ENCODE measurements around the gene ALPK3. TPM values are rescaled to one million over a fixed set of nuclear protein-coding genes. Genes with fewer than 3 reads are reported as not detected.

ALPK3 gene
- total RNA-seq: under 1 TPM; 0.19 to 0.30 (median 0.20) TPM
- under 1 TPM in 1 of 2 donors, not detected in 1; 0.02 TPM for polyA plus RNA-seq
- total RNA-seq: not detected

- Histone ChIP-seq H3K4me1 (ENCODE audit: control insufficient read depth in 2 of 2, insufficient read depth in 2 of 2, low read length in 2 of 2) (peaks cover 0 to 10% of the 10 kb centered on the region in 2 donors), H3K4me3 (ENCODE audit: low read length) (no peak within 1 kb of the TSS), H3K36me3 (ENCODE audit: control insufficient read depth in 2 of 3, insufficient read depth in 3 of 3, low read length in 3 of 3) (no peaks in the 10 kb centered on the region), H3K9me3 (ENCODE audit: control insufficient read depth in 2 of 3, low read length in 3 of 3) (no peaks in the 10 kb centered on the region), H3K27me3 (ENCODE audit: control insufficient read depth in 2 of 2, insufficient read depth in 2 of 2, low read length in 2 of 2) (no peaks in the 10 kb centered on the region), H3K27ac (ENCODE audit: low read depth, low read length) (no peak within 1 kb of the TSS)
- DNase-seq (no peak), ATAC-seq (no peak)
- Mint-ChIP-seq H3K4me1 (peaks cover 6 to 20% (median 10%) of the 10 kb centered on the region in 7 donors), H3K9me3 (no peaks in the 10 kb centered on the region), H3K36me3 (peaks cover 0 to 3% (median 0%) of the 10 kb centered on the region in 5 donors), H3K4me3 (peak within 1 kb of the TSS in 7 of 10 donors; percentile 4 to 70 (median 46)), H3K27me3 (peaks cover 6 to 19% (median 11%) of the 10 kb centered on the region in 5 donors), H3K27ac (peak within 1 kb of the TSS in 4 of 9 donors; percentile 41 to 78 (median 68))
- CTCF ChIA-PET: no interaction called here
- POLR2A ChIA-PET: no interaction called here
- intact Hi-C loops (cut with micrococcal nuclease): no loop called here
These were observed at the start of gene ALPK3 for GRCh38 chr15:84816694-84817465. TSS of gene ALPK3 (plus strand) at chr15:84817356. CDS start at chr15:84817453, 97 bp downstream.

- peaks cover 3 to 5% of the 10 kb centered on the region in 2 donors for H3K4me1 ChIP-seq (ENCODE audit: control insufficient read depth in 2 of 2, insufficient read depth in 2 of 2, low read length in 2 of 2)
- no peak overlapping the region for H3K4me3 ChIP-seq (ENCODE audit: low read length)
- no peaks in the 10 kb centered on the region for H3K9me3 ChIP-seq (ENCODE audit: control insufficient read depth in 2 of 3, low read length in 3 of 3)
- ATAC-seq: no peak
- H3K27me3 Mint-ChIP-seq: no peaks in the 10 kb centered on the region
- ChIA-PET POLR2A (no interaction called here), CTCF (no interaction called here)
- peaks cover 0 to 37% (median 0%) of the 10 kb centered on the region in 3 experiments for H3K36me3 ChIP-seq (ENCODE audit: control insufficient read depth in 2 of 3, insufficient read depth in 3 of 3, low read length in 3 of 3)
- intact Hi-C loops (cut with micrococcal nuclease): no loop called here
- peaks cover 0 to 34% (median 22%) of the 10 kb centered on the region in 5 donors for H3K36me3 Mint-ChIP-seq
- H3K4me3 Mint-ChIP-seq: no peak overlapping the region
- peak overlapping the region in 5 of 9 donors; percentile 22 to 83 (median 62) for H3K27ac Mint-ChIP-seq
- H3K27ac ChIP-seq (ENCODE audit: low read depth, low read length): no peak overlapping the region
- H3K9me3 Mint-ChIP-seq: no peaks in the 10 kb centered on the region
- no peak for DNase-seq
- H3K27me3 ChIP-seq (ENCODE audit: control insufficient read depth in 2 of 2, insufficient read depth in 2 of 2, low read length in 2 of 2): no peaks in the 10 kb centered on the region
- H3K4me1 Mint-ChIP-seq: peaks cover 30 to 59% (median 42%) of the 10 kb centered on the region in 7 donors
These were observed 45.1 kb upstream of the ALPK3 start for GRCh38 chr15:84772031-84772430.

GRCh38 chr15:84772467-84772866 is 44.7 kb upstream of the ALPK3 start:
- H3K4me1 Mint-ChIP-seq: peaks cover 30 to 57% (median 42%) of the 10 kb centered on the region in 7 donors
- ChIA-PET CTCF (no interaction called here), POLR2A (no interaction called here)
- Histone ChIP-seq H3K9me3 (ENCODE audit: control insufficient read depth in 2 of 3, low read length in 3 of 3) (no peaks in the 10 kb centered on the region), H3K4me3 (ENCODE audit: low read length) (no peak overlapping the region), H3K4me1 (ENCODE audit: control insufficient read depth in 2 of 2, insufficient read depth in 2 of 2, low read length in 2 of 2) (peaks cover 3 to 5% of the 10 kb centered on the region in 2 donors), H3K27me3 (ENCODE audit: control insufficient read depth in 2 of 2, insufficient read depth in 2 of 2, low read length in 2 of 2) (no peaks in the 10 kb centered on the region), H3K36me3 (ENCODE audit: control insufficient read depth in 2 of 3, insufficient read depth in 3 of 3, low read length in 3 of 3) (peaks cover 0 to 33% (median 0%) of the 10 kb centered on the region in 3 experiments), H3K27ac (ENCODE audit: low read depth, low read length) (no peak overlapping the region)
- no peaks in the 10 kb centered on the region for H3K27me3 Mint-ChIP-seq
- DNase-seq: no peak
- H3K27ac Mint-ChIP-seq: peak overlapping the region in 4 of 9 donors; percentile 22 to 83 (median 66)
- no peaks in the 10 kb centered on the region for H3K9me3 Mint-ChIP-seq
- H3K4me3 Mint-ChIP-seq: no peak overlapping the region
- intact Hi-C loops (cut with micrococcal nuclease): no loop called here
- ATAC-seq: no peak
- H3K36me3 Mint-ChIP-seq: peaks cover 0 to 30% (median 22%) of the 10 kb centered on the region in 5 donors

DNA sequence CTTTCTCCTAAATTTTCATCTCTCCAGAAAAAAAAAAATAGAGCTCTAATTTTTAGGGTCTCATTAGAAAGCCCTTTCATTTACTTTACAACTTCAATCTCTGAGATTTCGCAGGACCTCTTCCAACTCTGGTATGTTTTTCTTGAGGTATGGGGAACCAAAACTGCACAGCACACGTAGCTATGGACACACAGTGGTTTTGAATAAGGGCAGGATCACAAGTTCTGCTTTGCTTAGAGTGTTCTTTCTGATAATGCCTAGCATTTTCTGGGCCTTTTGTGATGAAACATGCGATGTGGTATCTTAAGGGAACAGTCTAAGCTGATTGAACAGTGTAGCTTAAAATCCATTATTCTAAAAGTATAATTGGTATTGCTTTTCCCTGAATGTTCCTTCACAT is 43.4 kb upstream of the ALPK3 start:
- intact Hi-C loops (cut with micrococcal nuclease): no loop called here
- Histone ChIP-seq H3K27me3 (ENCODE audit: control insufficient read depth in 2 of 2, insufficient read depth in 2 of 2, low read length in 2 of 2) (no peaks in the 10 kb centered on the region), H3K27ac (ENCODE audit: low read depth, low read length) (no peak overlapping the region), H3K36me3 (ENCODE audit: control insufficient read depth in 2 of 3, insufficient read depth in 3 of 3, low read length in 3 of 3) (peaks cover 0 to 31% (median 8%) of the 10 kb centered on the region in 3 experiments), H3K9me3 (ENCODE audit: control insufficient read depth in 2 of 3, low read length in 3 of 3) (no peaks in the 10 kb centered on the region), H3K4me3 (ENCODE audit: low read length) (no peak overlapping the region), H3K4me1 (ENCODE audit: control insufficient read depth in 2 of 2, insufficient read depth in 2 of 2, low read length in 2 of 2) (peaks cover 3 to 5% of the 10 kb centered on the region in 2 donors)
- Mint-ChIP-seq H3K4me1 (peaks cover 30 to 63% (median 44%) of the 10 kb centered on the region in 7 donors), H3K27me3 (no peaks in the 10 kb centered on the region), H3K27ac (peak overlapping the region in 5 of 9 donors; percentile 28 to 73 (median 51)), H3K36me3 (peaks cover 0 to 32% (median 25%) of the 10 kb centered on the region in 5 donors), H3K4me3 (no peak overlapping the region), H3K9me3 (no peaks in the 10 kb centered on the region)
- ChIA-PET CTCF (interaction anchor here (0.6 to 1.2 kb wide), 3 partner anchors 11 to 199 kb away, joined by 3 to 5 read pairs (median 3); no protein-coding TSS in a partner anchor), POLR2A (interaction anchor here (1.0 kb wide), 1 partner anchor 23 kb away, joined by 4 read pairs; no protein-coding TSS in a partner anchor)
- DNase-seq: no peak
- peak; percentile 46 for ATAC-seq

- peaks cover 0 to 17% (median 14%) of the 10 kb centered on the region in 5 donors for H3K36me3 Mint-ChIP-seq
- no peak overlapping the region for H3K4me3 Mint-ChIP-seq
- no peak overlapping the region for H3K27ac ChIP-seq (ENCODE audit: low read depth, low read length)
- H3K9me3 ChIP-seq (ENCODE audit: control insufficient read depth in 2 of 3, low read length in 3 of 3): no peaks in the 10 kb centered on the region
- peaks cover 3 to 5% of the 10 kb centered on the region in 2 donors for H3K4me1 ChIP-seq (ENCODE audit: control insufficient read depth in 2 of 2, insufficient read depth in 2 of 2, low read length in 2 of 2)
- H3K27me3 ChIP-seq (ENCODE audit: control insufficient read depth in 2 of 2, insufficient read depth in 2 of 2, low read length in 2 of 2): no peaks in the 10 kb centered on the region
- peaks cover 24 to 54% (median 35%) of the 10 kb centered on the region in 7 donors for H3K4me1 Mint-ChIP-seq
- ChIA-PET POLR2A (interaction anchor here (0.6 kb wide), 1 partner anchor 118 kb away, joined by 4 read pairs; the partner anchor contains the start of gene NMB), CTCF (interaction anchor here (1.3 kb wide), 1 partner anchor 61 kb away, joined by 3 read pairs; no protein-coding TSS in a partner anchor)
- H3K4me3 ChIP-seq (ENCODE audit: low read length): no peak overlapping the region
- peak overlapping the region in 5 of 9 donors; percentile 14 to 44 (median 36) for H3K27ac Mint-ChIP-seq
- no peak for DNase-seq
- H3K36me3 ChIP-seq (ENCODE audit: control insufficient read depth in 2 of 3, insufficient read depth in 3 of 3, low read length in 3 of 3): peaks cover 0 to 14% (median 9%) of the 10 kb centered on the region in 3 experiments
- no peaks in the 10 kb centered on the region for H3K27me3 Mint-ChIP-seq
- no peaks in the 10 kb centered on the region for H3K9me3 Mint-ChIP-seq
- ATAC-seq: no peak
- intact Hi-C loops (cut with micrococcal nuclease): no loop called here
These were observed 41.2 kb upstream of the ALPK3 start for GRCh38 chr15:84775867-84776449.

- H3K4me3 ChIP-seq (ENCODE audit: low read length): no peak overlapping the region
- H3K4me3 Mint-ChIP-seq: no peak overlapping the region
- peak overlapping the region in 4 of 9 donors; percentile 48 to 82 (median 62) for H3K27ac Mint-ChIP-seq
- CTCF ChIA-PET: interaction anchor here (1.0 kb wide), 1 partner anchor 125 kb away, joined by 3 read pairs; no protein-coding TSS in a partner anchor
- no peaks in the 10 kb centered on the region for H3K27me3 Mint-ChIP-seq
- H3K36me3 ChIP-seq (ENCODE audit: control insufficient read depth in 2 of 3, insufficient read depth in 3 of 3, low read length in 3 of 3): peaks cover 6 to 27% (median 17%) of the 10 kb centered on the region in 3 experiments
- no peaks in the 10 kb centered on the region for H3K27me3 ChIP-seq (ENCODE audit: control insufficient read depth in 2 of 2, insufficient read depth in 2 of 2, low read length in 2 of 2)
- DNase-seq (no peak), ATAC-seq (no peak)
- H3K4me1 ChIP-seq (ENCODE audit: control insufficient read depth in 2 of 2, insufficient read depth in 2 of 2, low read length in 2 of 2): peaks cover 0 to 3% of the 10 kb centered on the region in 2 donors
- peaks cover 11 to 40% (median 29%) of the 10 kb centered on the region in 7 donors for H3K4me1 Mint-ChIP-seq
- POLR2A ChIA-PET: no interaction called here
- peaks cover 0 to 20% (median 14%) of the 10 kb centered on the region in 5 donors for H3K36me3 Mint-ChIP-seq
- H3K9me3 ChIP-seq (ENCODE audit: control insufficient read depth in 2 of 3, low read length in 3 of 3): no peaks in the 10 kb centered on the region
- H3K27ac ChIP-seq (ENCODE audit: low read depth, low read length): no peak overlapping the region
- H3K9me3 Mint-ChIP-seq: no peaks in the 10 kb centered on the region
- intact Hi-C loops (cut with micrococcal nuclease): no loop called here
These were observed 39.0 kb upstream of the ALPK3 start for GRCh38 chr15:84778194-84778593.
